Gastrocnemius medialis (tissue), 4 donors: ENCODE measurements around the gene PARD3B.

ENCODE experiments used
- POLR2A ChIP-seq, 2 donors: fragments of 450-650 bp; IDR thresholded peaks; one replicate each; pipeline ENCODE4 v1.6.1; 2017; ENCODE audit warnings: antibody characterized with exemption in 2 of 2, mild to moderate bottlenecking in 2 of 2, moderate library complexity in 2 of 2
- TF ChIP-seq, protein P1 (sequence below), 5 experiments: fragments of 450-650 bp in 3 of 5; fragments of 200-600 bp in 2 of 5; sonication (generic) in 2 of 5; IDR thresholded peaks in 4 of 5; conservative IDR thresholded peaks in 1 of 5; 1 replicate in 4 of 5; 2 replicates in 1 of 5; pipeline ENCODE4 v1.5.1; 2016 to 2019; ENCODE audit warnings: antibody characterized with exemption in 5 of 5, mild to moderate bottlenecking in 3 of 5, moderate library complexity in 3 of 5

GRCh38 chr2:205610437-205610836 is 1065.2 kb downstream of the PARD3B start:
- TF ChIP-seq, protein P1, sequence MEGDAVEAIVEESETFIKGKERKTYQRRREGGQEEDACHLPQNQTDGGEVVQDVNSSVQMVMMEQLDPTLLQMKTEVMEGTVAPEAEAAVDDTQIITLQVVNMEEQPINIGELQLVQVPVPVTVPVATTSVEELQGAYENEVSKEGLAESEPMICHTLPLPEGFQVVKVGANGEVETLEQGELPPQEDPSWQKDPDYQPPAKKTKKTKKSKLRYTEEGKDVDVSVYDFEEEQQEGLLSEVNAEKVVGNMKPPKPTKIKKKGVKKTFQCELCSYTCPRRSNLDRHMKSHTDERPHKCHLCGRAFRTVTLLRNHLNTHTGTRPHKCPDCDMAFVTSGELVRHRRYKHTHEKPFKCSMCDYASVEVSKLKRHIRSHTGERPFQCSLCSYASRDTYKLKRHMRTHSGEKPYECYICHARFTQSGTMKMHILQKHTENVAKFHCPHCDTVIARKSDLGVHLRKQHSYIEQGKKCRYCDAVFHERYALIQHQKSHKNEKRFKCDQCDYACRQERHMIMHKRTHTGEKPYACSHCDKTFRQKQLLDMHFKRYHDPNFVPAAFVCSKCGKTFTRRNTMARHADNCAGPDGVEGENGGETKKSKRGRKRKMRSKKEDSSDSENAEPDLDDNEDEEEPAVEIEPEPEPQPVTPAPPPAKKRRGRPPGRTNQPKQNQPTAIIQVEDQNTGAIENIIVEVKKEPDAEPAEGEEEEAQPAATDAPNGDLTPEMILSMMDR (IDR thresholded peaks at IDR 0.05 in 4 of 5, conservative IDR thresholded peaks at IDR 0.05 in 1 of 5) = no peak
- TF ChIP-seq POLR2A (IDR thresholded peaks at IDR 0.05) = no peak
